GM12875 (cell line): ENCODE measurements around the gene SH3BP4.

Experiments used
- H3K4me3 ChIP-seq: one replicate; pipeline ENCODE4 v1.5.1; 2011; ENCODE audit warnings: low read depth, low read length, control low read depth
- CTCF ChIP-seq: IDR thresholded peaks from 2 replicates; pipeline ENCODE4 v1.5.1; 2011; ENCODE audit warnings: low read depth, mild to moderate bottlenecking, control low read depth, inconsistent platforms, low read length, moderate library complexity, borderline replicate concordance; ENCODE audit not compliant: insufficient read depth

The SH3BP4 gene

GRCh38 chr2:234913208-234913626 lies 38.6 kb upstream of the SH3BP4 start:
- no peak overlapping the region for H3K4me3 ChIP-seq
- no peak for TF ChIP-seq CTCF

- TF ChIP-seq CTCF = no peak
- H3K4me3 ChIP-seq = no peak overlapping the region
Observed at GRCh38 chr2:234914371-234915154, 37.3 kb upstream of the SH3BP4 start.

GRCh38 chr2:234916674-234917073 lies 35.1 kb upstream of the SH3BP4 start:
- TF ChIP-seq CTCF = no peak

GRCh38 chr2:234917211-234917975 lies 34.4 kb upstream of the SH3BP4 start:
- TF ChIP-seq CTCF = no peak
- no peak overlapping the region for H3K4me3 ChIP-seq

More at GRCh38 chr2:234916674-234917073, 35.1 kb upstream of the SH3BP4 start:
- no peak overlapping the region for H3K4me3 ChIP-seq

GRCh38 chr2:234919711-234920110 lies 32.1 kb upstream of the SH3BP4 start:
- no peak overlapping the region for H3K4me3 ChIP-seq
- no peak for TF ChIP-seq CTCF

GRCh38 chr2:234920836-234921235 lies 31.0 kb upstream of the SH3BP4 start:
- no peak for TF ChIP-seq CTCF

More at GRCh38 chr2:234920836-234921235, 31.0 kb upstream of the SH3BP4 start:
- no peak overlapping the region for H3K4me3 ChIP-seq
